DND-41 (cell line): ENCODE data around the gene SEC31B.

ENCODE experiments used
- CTCF ChIP-seq: IDR thresholded peaks from 2 replicates; pipeline ENCODE4 v1.5.1; 2012; ENCODE audit warnings: borderline replicate concordance, low read length, moderate library complexity, mild to moderate bottlenecking; ENCODE audit not compliant: poor library complexity, severe bottlenecking; ENCODE audit errors: extremely low read depth
- EZH2 ChIP-seq: IDR thresholded peaks from 3 replicates; pipeline ENCODE4 v1.6.1; 2012; ENCODE audit warnings: borderline replicate concordance, low read depth, mild to moderate bottlenecking, moderate library complexity, low read length, inconsistent platforms; ENCODE audit not compliant: severe bottlenecking

- no peak for TF ChIP-seq EZH2
- TF ChIP-seq CTCF, result no peak
Measured at GRCh38 chr10:100469756-100470155, 49.9 kb downstream of the SEC31B start.
